CD4-positive, alpha-beta memory T cell (primary cell): ENCODE results near the gene ST7L. TPM values are rescaled to one million over a fixed set of nuclear protein-coding genes. Genes with fewer than 3 reads are reported as not detected.

Experiments
- CTCF ChIA-PET: fragments of 350-600 bp; sonication (Branson Sonifier 250); formaldehyde crosslinking; loops from one replicate; lab custom pipeline; 2021; ENCODE audit warnings: inconsistent platforms; ENCODE audit not compliant: partially characterized antibody; lab: Charles Lee
- POLR2A ChIA-PET: fragments of 350-600 bp; sonication (Branson Sonifier 250); formaldehyde crosslinking; loops from one replicate; lab custom pipeline; 2021; ENCODE audit not compliant: partially characterized antibody; lab: Charles Lee
- DNase-seq, 5 donors: peaks; one replicate each; pipeline versions ENCODE4 v3.0.0 to v3.0.0-alpha.2; 2020 to 2022; ENCODE audit warnings: mixed read lengths in 1 of 5
- H3K27ac ChIP-seq: one replicate; pipeline ENCODE4 v1.7.0; 2013; ENCODE audit warnings: low read depth, low read length
- H3K27me3 ChIP-seq: 2 replicates; pipeline ENCODE4 v1.7.0; 2013; ENCODE audit warnings: mild to moderate bottlenecking, low read length, moderate library complexity; ENCODE audit not compliant: insufficient read depth
- H3K36me3 ChIP-seq: 2 replicates; pipeline ENCODE4 v1.7.0; 2013; ENCODE audit warnings: mild to moderate bottlenecking, low read length, moderate library complexity; ENCODE audit not compliant: insufficient read depth
- H3K4me1 ChIP-seq: 2 replicates; pipeline ENCODE4 v1.7.0; 2013; ENCODE audit warnings: mild to moderate bottlenecking, low read length, moderate library complexity; ENCODE audit not compliant: insufficient read depth
- H3K4me3 ChIP-seq, 2 donors: one replicate each; pipeline ENCODE4 v1.7.0; 2013; ENCODE audit warnings: low read length in 2 of 2, mild to moderate bottlenecking in 1 of 2
- H3K9me3 ChIP-seq, 2 donors: one replicate each; pipeline ENCODE4 v1.7.0; 2013; ENCODE audit warnings: low read length in 2 of 2, control low read depth in 1 of 2; ENCODE audit not compliant: control insufficient read depth in 1 of 2
- H3K27ac Mint-ChIP-seq, 7 donors: one replicate each; pipeline ENCODE4 v1.8.0; 2020 to 2021; ENCODE audit warnings: mixed read lengths in 7 of 7, mild to moderate bottlenecking in 6 of 7, inconsistent platforms in 3 of 7, moderate library complexity in 3 of 7
- H3K27me3 Mint-ChIP-seq, 2 donors: one replicate each; pipeline ENCODE4 v1.8.0; 2020 to 2021; ENCODE audit warnings: mixed read lengths in 2 of 2
- H3K36me3 Mint-ChIP-seq, 2 donors: one replicate each; pipeline ENCODE4 v1.8.0; 2020 to 2021; ENCODE audit warnings: mixed read lengths in 2 of 2, inconsistent platforms in 1 of 2, mild to moderate bottlenecking in 1 of 2
- H3K4me1 Mint-ChIP-seq, 4 donors: one replicate each; pipeline ENCODE4 v1.8.0; 2020 to 2021; ENCODE audit warnings: mixed read lengths in 4 of 4, mild to moderate bottlenecking in 1 of 4
- H3K4me3 Mint-ChIP-seq, 8 donors: one replicate each; pipeline ENCODE4 v1.8.0; 2020 to 2021; ENCODE audit warnings: mixed read lengths in 8 of 8, mild to moderate bottlenecking in 7 of 8, moderate library complexity in 6 of 8, inconsistent platforms in 3 of 8
- H3K9me3 Mint-ChIP-seq, 8 donors: one replicate each; pipeline ENCODE4 v1.8.0; 2020 to 2021; ENCODE audit warnings: mixed read lengths in 8 of 8, mild to moderate bottlenecking in 5 of 8, inconsistent platforms in 3 of 8, moderate library complexity in 1 of 8
- intact Hi-C: fragments of 100-400 bp; cut with micrococcal nuclease; formaldehyde crosslinking; loops from one replicate; pipeline ENCODE4 v1.15.1; 2023
- polyA plus RNA-seq, 2 donors: library from polyadenylated mRNA; unstranded; fragments of 300-500 nt; fragmentation: Illumina TruSeq; gene quantifications; one replicate each; pipeline ENCODE4 v1.2.3, GENCODE V29; 2021
- total RNA-seq, 2 experiments: library from RNA; stranded (reverse); gene quantifications; one replicate each; pipeline ENCODE4 v1.2.3, GENCODE V29; 2021

The ST7L gene
- total and polyA plus RNA-seq, 4 experiments from 2014 or later, result 10.9 to 27.2 (median 19.1) TPM

DNA sequence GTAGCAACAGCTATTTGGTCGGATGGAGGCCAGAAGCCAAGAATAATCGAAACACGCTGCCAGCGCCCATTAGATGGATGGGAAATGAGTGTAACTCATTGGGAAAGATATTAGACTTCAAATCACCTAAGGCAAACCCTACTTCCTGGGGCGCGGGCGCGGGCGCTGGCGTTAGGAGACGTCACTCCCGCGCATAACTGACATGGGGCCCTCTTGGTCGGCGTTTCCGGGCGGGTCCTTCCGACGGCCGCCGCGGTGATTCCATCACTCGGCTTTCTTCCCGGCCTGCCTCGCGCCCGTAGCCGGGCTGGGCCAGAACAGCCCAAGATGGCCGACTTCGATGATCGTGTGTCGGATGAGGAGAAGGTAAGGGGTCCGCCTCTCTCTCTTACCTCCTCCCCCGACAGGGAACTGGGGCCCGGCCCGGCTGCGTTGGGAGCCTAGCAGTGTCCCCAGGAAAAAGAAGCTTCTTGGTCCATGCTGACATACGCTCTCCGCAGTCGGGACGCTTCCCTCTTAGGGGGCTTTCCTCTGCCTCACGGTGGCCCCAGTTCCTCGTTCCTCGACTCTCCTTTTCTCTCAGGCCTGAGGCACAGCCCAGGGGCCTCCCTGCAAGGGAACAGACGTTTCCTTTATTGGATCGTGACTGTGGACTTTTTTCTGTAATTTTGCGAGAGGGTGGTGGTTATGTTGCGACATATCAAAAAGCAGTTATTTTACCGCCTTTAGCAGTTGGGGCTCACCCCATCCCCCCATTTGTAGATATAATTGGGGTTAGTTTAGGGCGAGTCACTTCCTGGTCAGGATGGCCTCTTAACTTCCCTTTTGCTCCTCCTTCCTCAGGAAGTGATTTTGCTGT, 806 bp upstream of the ST7L start, which contains the start of gene CAPZA1:
CAPZA1 (plus strand) TSS at position 315 of the 859 bp plus-strand sequence; CDS start at position 328, 13 bp downstream.
- Mint-ChIP-seq H3K4me3 (peak within 1 kb of the TSS; percentile 94 to 100 (median 99)), H3K9me3 (peaks cover 0 to 1% (median 0%) of the 10 kb centered on the region in 8 donors), H3K4me1 (peaks cover 27 to 71% (median 40%) of the 10 kb centered on the region in 4 donors), H3K27me3 (no peaks in the 10 kb centered on the region), H3K36me3 (peaks cover 3 to 45% of the 10 kb centered on the region in 2 donors), H3K27ac (peak within 1 kb of the TSS; percentile 96 to 100 (median 100))
- no peaks in the 10 kb centered on the region for H3K36me3 ChIP-seq
- ChIA-PET CTCF (interaction anchor here (1.1 to 2.1 kb wide), 2 partner anchors 53 to 88 kb away, joined by 3 to 8 read pairs; no protein-coding TSS in a partner anchor), POLR2A (interaction anchor here (0.6 to 5.0 kb wide), 26 partner anchors 10 to 1947 kb away, joined by 3 to 84 read pairs (median 5); partner anchors contain the start of genes HIPK1, LRIG2, MOV10 and PPM1J)
- H3K27me3 ChIP-seq, result no peaks in the 10 kb centered on the region
- intact Hi-C loops, result loop anchor here (1.0 to 10.0 kb wide), 10 partner anchors 55 to 1961 kb away; partner anchors contain the start of genes BCAS2, DDX20, LRIG2 and MAGI3
- H3K4me3 ChIP-seq, result peak within 1 kb of the TSS; percentile 83 to 98
- DNase-seq, result peak; percentile 92 to 94 (median 94)
- H3K9me3 ChIP-seq, result no peaks in the 10 kb centered on the region
- peak within 1 kb of the TSS; percentile 100 for H3K27ac ChIP-seq
- H3K4me1 ChIP-seq, result peaks cover 55% of the 10 kb centered on the region

DNA sequence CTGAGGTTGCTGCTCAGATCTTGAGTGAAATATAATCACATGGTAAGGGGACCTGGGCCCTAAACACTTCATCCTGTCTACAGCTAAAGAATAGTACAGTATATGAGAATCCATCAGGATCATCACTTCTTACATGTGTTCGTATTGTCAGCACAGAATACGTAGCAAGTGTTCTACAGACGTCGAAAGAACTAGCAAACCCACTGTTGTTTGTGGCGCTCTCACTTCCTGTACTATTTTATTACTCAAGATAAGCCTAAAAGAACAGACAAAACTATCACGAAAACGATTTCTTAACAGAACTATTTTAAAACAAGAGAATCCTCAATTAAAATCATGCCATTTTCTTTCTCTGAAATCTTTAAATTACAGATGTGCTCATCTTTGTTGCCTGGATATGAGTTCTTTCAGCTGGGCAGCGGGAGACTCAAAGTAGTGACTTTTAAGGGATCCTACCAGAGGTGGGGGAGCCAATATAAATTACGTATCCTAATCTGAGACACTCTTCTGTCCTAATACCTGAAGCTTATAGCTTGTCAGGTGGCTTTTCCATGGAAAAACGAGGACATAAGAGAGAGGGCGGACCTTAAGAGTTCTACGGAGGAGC, 724 bp downstream of the ST7L start:
- Histone ChIP-seq H3K27ac (peak overlapping the region; percentile 100), H3K4me3 (peak overlapping the region; percentile 83 to 98), H3K9me3 (no peaks in the 10 kb centered on the region), H3K4me1 (peaks cover 42% of the 10 kb centered on the region), H3K36me3 (no peaks in the 10 kb centered on the region), H3K27me3 (no peaks in the 10 kb centered on the region)
- Mint-ChIP-seq H3K36me3 (peaks cover 0 to 46% of the 10 kb centered on the region in 2 donors), H3K9me3 (peaks cover 0 to 1% (median 0%) of the 10 kb centered on the region in 8 donors), H3K27me3 (no peaks in the 10 kb centered on the region), H3K4me1 (peaks cover 22 to 64% (median 31%) of the 10 kb centered on the region in 4 donors), H3K27ac (peak overlapping the region; percentile 96 to 100 (median 100)), H3K4me3 (peak overlapping the region; percentile 94 to 100 (median 99))
- CTCF ChIA-PET, result interaction anchor here (0.6 to 2.2 kb wide), 5 partner anchors 56 to 228 kb away, joined by 3 to 13 read pairs (median 5); partner anchors contain the start of gene MOV10
- peak; percentile 72 to 80 (median 77) for DNase-seq
- intact Hi-C loops, result loop anchor here (2.0 to 10.0 kb wide), 8 partner anchors 89 to 1963 kb away; partner anchors contain the start of genes BCAS2, DDX20, LRIG2 and MAGI3
- POLR2A ChIA-PET, result interaction anchor here (0.7 to 5.0 kb wide), 25 partner anchors 10 to 1946 kb away, joined by 3 to 84 read pairs (median 5); partner anchors contain the start of genes HIPK1, LRIG2, MOV10 and PPM1J

DNA sequence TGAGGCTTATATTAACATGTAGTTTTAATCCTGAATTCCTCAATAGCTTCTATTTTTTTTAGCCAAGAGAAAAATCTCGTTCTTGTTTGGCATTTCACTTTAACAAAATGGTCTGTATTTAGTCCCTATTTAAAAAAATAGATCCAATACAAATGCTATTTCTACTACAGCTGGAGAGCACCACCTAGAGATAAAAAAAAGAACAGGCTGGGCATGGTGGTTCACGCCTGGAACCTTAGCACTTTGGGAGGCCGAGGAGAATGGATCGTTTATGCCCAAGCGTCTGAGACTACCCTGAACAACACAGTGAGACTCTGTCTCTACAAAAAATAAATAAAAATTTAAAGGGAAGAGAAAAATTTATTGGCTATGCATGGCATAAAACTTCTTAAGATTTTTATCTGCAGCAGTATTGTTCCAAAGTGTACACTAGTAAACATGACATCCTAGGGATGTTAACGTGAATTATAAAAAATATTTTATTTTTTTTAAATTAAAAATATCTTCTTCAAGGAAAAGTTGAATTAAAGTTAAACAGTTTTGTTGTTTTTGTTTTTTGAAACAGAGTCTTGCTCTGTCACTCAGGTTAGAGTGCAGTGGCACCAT, 4.4 kb downstream of the ST7L start:
- intact Hi-C loops, result loop anchor here (1.0 to 10.0 kb wide), 5 partner anchors 112 to 1258 kb away; partner anchors contain the start of genes DDX20, PTPN22 and SLC16A1
- ChIA-PET POLR2A (no interaction called here), CTCF (interaction anchor here (0.5 to 5.8 kb wide), 12 partner anchors 9 to 458 kb away, joined by 3 to 45 read pairs (median 4); partner anchors contain the start of genes PPM1J, RHOC and WNT2B)
- peak overlapping the region in 1 of 8 donors; percentile 78 for H3K4me3 Mint-ChIP-seq
- DNase-seq, result peak in 4 of 5 donors; percentile 28 to 48 (median 34)
- no peak overlapping the region for H3K27ac ChIP-seq
- peaks cover 11 to 54% of the 10 kb centered on the region in 2 donors for H3K36me3 Mint-ChIP-seq
- no peaks in the 10 kb centered on the region for H3K9me3 ChIP-seq
- H3K27ac Mint-ChIP-seq, result peak overlapping the region in 5 of 7 donors; percentile 64 to 89 (median 86)
- peaks cover 13% of the 10 kb centered on the region for H3K4me1 ChIP-seq
- H3K27me3 ChIP-seq, result no peaks in the 10 kb centered on the region
- H3K36me3 ChIP-seq, result no peaks in the 10 kb centered on the region
- H3K4me1 Mint-ChIP-seq, result peaks cover 9 to 32% (median 18%) of the 10 kb centered on the region in 4 donors
- H3K9me3 Mint-ChIP-seq, result no peaks in the 10 kb centered on the region
- H3K27me3 Mint-ChIP-seq, result no peaks in the 10 kb centered on the region
- H3K4me3 ChIP-seq, result no peak overlapping the region

DNA sequence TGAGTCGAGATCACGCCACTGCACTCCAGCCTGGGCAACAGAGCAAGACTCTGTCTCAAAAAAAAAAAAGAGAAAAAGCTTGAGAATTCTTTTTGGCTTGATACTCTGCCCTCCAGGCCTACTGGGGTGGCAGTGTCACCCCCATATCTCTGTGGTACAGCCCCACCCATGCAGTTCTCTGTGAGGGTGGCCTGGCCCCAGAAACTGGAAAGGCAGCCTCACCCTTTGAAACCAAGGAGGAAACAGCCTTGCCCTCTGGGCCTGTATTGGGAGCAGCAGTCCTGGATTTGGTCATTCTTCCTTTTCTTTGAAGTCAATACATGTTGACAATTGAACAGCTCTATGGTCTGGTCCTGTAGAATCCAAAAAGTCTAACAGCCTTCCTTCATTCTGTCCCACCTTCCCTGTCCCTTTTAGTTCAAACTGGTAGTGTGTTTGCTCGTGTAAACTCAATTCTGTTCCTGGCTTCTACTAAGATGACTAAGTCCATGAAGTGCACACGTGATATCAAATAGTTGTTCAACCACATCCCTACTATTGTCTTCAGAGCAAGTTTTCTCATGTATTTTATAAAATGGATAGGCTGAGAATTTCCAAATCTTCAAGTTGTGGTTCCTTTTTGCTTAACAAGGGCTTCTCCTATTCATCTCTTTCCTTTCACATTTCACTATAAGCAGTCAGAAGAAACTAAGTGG, 13.2 kb downstream of the ST7L start:
- no peak overlapping the region for H3K4me3 Mint-ChIP-seq
- DNase-seq, result no peak
- Histone ChIP-seq H3K4me3 (no peak overlapping the region), H3K27ac (no peak overlapping the region), H3K9me3 (no peaks in the 10 kb centered on the region), H3K4me1 (no peaks in the 10 kb centered on the region), H3K36me3 (peaks cover 6% of the 10 kb centered on the region), H3K27me3 (no peaks in the 10 kb centered on the region)
- H3K9me3 Mint-ChIP-seq, result no peaks in the 10 kb centered on the region
- H3K4me1 Mint-ChIP-seq, result peaks cover 2 to 6% (median 5%) of the 10 kb centered on the region in 4 donors
- peak overlapping the region in 2 of 7 donors; percentile 53 to 70 for H3K27ac Mint-ChIP-seq
- no peaks in the 10 kb centered on the region for H3K27me3 Mint-ChIP-seq
- intact Hi-C loops, result no loop called here
- peaks cover 50 to 63% of the 10 kb centered on the region in 2 donors for H3K36me3 Mint-ChIP-seq
- ChIA-PET CTCF (interaction anchor here (0.7 kb wide), 1 partner anchor 8 kb away, joined by 3 read pairs; no protein-coding TSS in a partner anchor), POLR2A (no interaction called here)

DNA sequence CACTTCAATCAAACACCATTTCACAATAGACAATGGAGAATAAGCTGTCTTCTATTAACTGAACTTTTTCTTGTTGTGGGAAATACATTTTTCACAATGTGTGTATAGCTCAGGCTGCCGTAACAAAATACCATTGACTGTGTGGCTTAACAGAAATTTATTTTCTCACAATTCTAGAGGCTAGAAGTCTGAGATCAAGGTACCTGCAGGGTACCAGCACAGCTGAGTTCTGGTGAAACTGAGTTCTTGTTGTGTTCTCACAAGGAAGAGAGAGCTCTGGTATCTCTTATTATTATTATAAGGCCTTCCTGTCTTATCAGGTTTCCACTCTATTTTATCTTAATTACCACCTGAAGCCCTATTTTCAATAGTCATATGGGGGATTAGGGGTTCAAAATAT, 15.4 kb downstream of the ST7L start:
- POLR2A ChIA-PET, result no interaction called here
- H3K9me3 Mint-ChIP-seq, result no peaks in the 10 kb centered on the region
- Histone ChIP-seq H3K9me3 (no peaks in the 10 kb centered on the region), H3K27ac (no peak overlapping the region), H3K4me3 (no peak overlapping the region), H3K36me3 (peaks cover 6% of the 10 kb centered on the region), H3K4me1 (no peaks in the 10 kb centered on the region), H3K27me3 (no peaks in the 10 kb centered on the region)
- peaks cover 0 to 6% (median 1%) of the 10 kb centered on the region in 4 donors for H3K4me1 Mint-ChIP-seq
- H3K4me3 Mint-ChIP-seq, result no peak overlapping the region
- no peaks in the 10 kb centered on the region for H3K27me3 Mint-ChIP-seq
- H3K36me3 Mint-ChIP-seq, result peaks cover 53 to 59% of the 10 kb centered on the region in 2 donors
- H3K27ac Mint-ChIP-seq, result no peak overlapping the region
- DNase-seq, result no peak
- intact Hi-C loops, result no loop called here
- CTCF ChIA-PET, result no interaction called here

DNA sequence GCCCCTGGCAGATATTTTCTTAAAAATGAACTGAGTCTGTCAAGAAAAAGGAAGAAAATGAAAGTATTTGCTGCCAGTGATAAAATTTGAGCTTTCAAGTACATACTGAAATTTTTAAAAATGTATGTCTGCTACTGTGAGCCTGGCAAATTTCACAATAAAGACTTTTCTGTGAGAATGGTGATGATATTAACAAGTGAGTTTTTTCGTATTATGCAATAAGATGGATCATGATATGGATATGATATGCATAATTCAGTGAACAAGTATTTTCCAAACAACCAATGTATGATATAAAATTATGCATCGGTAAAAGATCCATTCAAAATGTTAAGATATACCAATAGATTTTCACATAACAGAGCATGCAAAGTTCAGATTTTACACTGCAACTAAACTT, 15.9 kb downstream of the ST7L start:
- H3K9me3 Mint-ChIP-seq, result no peaks in the 10 kb centered on the region
- Histone ChIP-seq H3K36me3 (peaks cover 6% of the 10 kb centered on the region), H3K9me3 (no peaks in the 10 kb centered on the region), H3K27ac (no peak overlapping the region), H3K4me3 (no peak overlapping the region), H3K27me3 (no peaks in the 10 kb centered on the region), H3K4me1 (no peaks in the 10 kb centered on the region)
- no peak for DNase-seq
- ChIA-PET POLR2A (no interaction called here), CTCF (interaction anchor here (0.7 kb wide), 1 partner anchor 212 kb away, joined by 3 read pairs; no protein-coding TSS in a partner anchor)
- H3K36me3 Mint-ChIP-seq, result peaks cover 50 to 54% of the 10 kb centered on the region in 2 donors
- intact Hi-C loops, result no loop called here
- peaks cover 0 to 6% (median 1%) of the 10 kb centered on the region in 4 donors for H3K4me1 Mint-ChIP-seq
- H3K27ac Mint-ChIP-seq, result no peak overlapping the region
- no peak overlapping the region for H3K4me3 Mint-ChIP-seq
- no peaks in the 10 kb centered on the region for H3K27me3 Mint-ChIP-seq
